HG02938 (cell line): ENCODE results near the gene CLEC18B.
"Not testable (repeated sequence)": the region's sequence is repeated elsewhere in the genome, so short reads cannot be mapped to it uniquely, and the experiment has no call there.

Experiments
- ATAC-seq: cut with Tn5 transposase; IDR thresholded peaks from one replicate; pipeline ENCODE4 v1.9.1; 2021; ENCODE audit warnings: mild to moderate bottlenecking, moderate library complexity; ENCODE audit not compliant: unreplicated experiment

The CLEC18B gene

DNA sequence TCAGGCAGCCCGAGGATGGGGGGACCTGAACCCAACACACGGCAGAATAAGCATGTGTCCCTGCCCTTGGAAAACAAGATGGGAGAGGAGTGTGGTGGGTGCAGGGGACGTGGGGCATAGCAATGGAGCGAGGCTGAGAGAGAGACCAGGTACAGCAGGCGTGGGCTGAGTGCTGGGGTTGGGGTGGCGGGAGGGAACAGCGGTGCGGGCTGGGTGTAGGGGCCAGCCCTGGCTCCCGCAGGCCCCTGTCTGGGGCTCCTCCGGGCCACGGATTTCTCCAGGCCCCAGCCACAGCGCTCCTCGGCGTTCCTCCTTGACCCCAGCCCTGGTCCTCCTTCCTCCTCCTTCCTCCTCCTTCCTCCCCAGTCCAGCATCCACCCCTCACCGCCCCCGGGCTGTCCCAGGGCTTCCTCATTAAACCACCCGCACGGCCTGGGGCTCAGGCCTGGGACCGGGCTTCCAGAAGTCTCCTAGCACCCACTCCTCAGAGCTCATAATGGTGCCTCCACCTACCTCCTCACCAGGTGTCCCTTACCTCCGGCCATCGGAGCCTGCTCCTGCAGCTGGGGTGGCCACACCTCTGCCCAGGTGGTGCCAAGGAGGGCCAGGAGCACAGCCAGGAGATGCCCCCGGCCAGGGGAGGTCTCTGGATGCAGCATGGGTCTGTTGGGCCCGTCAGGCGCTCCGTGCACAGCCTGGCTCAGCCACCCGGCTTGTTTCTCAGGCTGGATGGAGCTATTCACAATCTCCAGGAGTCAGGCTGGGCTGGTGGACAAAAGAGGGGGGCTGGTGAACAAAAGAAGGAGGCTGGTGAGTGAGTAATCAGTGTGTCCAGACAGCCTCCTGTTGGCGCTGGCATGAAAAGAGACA, at the start of gene CLEC18B:
Gene CLEC18B, minus strand, starts transcription at position 867 of the 870 bp plus-strand sequence. Its CDS starts 208 bp downstream, at position 659.
- ATAC-seq: not testable (repeated sequence)

DNA sequence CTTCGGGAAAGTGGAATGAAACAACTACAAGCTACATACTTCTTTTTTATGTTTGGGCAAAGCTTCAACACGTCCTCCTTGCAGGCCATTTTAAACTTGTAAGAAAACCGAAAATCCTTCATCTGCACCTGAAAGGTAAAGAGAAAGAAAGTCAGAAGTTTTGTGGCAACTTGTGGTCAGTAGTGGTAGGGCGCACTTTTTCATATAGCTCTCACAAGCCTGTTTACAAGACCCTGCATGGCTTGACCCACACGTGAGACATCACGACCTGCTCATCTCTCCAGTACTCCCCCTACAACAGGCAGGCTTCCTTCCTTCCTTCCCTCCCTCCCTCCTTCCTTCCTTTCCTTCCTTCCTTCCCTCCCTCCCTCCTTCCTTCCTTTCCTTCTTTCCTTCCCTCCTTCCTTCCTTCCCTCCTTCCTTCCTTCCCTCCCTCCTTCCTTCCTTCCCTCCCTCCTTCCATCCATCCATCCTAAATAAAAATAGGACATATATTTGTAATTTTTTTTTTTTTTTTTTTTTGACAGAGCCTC, 48.7 kb upstream of the CLEC18B start:
- no peak for ATAC-seq

DNA sequence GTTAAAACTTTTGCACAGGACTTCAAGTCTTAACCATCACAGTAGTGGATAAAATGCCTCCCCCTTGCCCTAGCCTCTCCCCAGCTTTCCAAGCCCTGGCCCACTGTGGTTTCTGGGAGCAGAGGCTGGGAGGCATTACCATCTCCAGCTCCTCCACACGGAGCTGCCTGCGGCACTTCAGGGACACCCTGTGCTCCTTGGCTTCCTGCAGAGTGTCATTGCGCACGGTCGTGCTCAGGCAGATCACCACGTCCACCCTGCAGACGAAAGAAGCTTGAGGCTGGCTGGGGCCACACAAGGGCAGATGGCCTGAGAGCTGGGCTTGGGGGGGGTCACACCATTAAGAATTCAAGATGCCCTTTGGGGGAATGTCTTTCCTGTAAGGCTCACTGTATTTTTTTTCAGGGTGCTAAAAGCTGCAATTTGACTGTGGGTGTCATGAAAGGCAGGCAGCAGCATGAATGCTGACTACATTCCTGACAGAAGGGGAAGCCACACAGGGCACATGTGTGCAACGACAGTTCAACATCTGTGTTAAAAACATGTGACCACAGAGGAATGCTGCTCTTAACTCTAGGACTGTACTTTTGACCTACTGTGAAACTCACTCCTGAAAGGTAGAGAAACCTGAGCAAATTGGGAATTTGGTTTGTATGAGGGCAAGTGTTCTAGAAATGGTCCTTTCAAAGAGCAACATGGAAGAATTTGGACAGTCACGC, 47.7 kb upstream of the CLEC18B start:
- ATAC-seq: no peak

DNA sequence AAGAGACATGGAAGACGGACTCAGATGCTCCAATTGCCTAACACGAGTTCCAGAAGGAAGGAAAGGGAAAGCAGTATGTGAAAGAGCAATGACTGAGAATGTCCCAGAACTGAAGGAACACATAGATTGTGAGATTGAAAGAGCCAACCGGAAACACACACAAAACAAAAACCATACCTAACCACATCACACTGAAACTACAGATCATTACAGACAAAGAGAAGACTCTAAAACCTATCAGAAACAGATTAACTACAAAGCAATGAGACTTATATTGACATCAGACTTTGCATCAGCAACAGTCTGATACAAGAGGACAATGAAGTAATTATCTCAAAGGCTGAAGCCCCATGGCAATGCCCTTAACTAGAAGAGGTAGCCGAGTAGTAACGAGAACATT, 45.6 kb upstream of the CLEC18B start:
- ATAC-seq: no peak

DNA sequence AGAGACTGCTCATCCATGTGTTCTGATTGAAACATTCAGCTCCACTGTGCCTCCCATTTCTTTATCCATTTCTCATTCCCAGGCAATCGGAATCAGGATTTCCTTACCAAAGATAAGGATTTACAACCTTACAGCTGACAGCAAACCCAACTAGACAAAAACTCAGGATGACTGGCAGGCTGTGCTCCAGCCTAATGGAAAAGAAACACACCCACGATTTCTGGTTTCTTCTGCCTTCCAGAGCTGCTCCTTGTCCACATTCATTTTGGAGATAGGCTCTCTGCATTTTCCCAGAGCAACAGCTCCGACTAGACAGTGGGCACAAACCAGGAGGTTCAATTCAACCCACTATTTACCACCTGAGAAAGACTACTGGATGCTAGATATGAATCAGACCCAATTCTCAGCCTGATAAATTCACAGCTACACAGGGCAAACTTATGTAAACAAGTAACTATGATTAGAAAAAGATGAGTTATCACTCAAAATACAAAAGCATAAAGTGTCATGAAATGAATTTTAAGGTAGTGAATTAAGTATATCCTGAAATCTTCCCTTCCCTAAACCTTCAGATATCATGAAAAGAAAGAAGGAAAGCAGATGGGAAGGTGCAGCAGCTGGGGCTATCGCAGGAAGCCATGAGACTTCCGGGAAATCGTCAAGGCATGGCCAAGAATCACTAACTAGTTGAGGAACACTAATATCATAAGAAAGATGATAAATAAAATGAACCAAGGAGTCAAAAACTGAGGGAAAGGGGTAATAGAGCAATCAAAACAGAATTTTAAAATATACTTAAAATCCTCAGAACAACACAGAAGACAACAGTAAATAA, 44.8 kb upstream of the CLEC18B start:
- ATAC-seq: no peak

DNA sequence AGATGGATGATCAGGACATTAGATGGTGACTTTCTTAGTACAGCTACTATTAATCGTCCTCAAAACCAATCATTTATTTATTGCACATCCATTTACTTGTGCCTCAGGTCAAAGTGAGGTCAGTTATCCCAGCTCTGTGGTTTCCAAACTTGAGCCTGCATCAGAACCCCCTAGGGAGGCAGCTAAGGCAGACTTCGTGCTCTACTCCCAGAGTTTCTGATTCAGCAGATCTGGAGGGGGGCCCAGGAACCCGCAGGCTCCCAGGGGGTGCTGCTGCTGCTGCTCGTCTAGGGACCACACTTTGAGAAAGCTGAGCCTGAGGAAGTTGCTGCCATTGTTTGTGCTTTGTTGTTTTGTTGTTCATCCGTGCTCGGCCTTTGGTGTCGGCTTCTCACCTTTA, 44.0 kb upstream of the CLEC18B start:
- no peak for ATAC-seq

DNA sequence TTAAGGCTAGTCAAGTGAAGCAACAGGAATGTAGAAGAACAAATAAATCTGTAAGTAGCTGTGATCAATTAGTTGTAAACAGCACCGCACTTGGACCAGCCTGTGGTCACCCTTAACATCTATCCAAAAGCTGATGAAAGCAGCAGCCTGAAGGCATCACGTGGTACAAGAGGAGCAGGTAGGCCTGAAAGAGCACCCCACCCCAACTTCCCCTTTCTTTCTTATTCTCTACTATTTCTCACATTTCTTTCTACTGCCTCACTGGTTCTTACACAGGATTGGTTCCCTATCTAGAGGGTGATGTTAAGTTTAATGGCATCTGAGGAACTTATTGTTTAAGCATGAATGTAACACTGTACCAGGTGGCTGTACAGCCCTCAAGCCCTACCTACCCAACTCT, 42.6 kb upstream of the CLEC18B start:
- ATAC-seq: no peak

DNA sequence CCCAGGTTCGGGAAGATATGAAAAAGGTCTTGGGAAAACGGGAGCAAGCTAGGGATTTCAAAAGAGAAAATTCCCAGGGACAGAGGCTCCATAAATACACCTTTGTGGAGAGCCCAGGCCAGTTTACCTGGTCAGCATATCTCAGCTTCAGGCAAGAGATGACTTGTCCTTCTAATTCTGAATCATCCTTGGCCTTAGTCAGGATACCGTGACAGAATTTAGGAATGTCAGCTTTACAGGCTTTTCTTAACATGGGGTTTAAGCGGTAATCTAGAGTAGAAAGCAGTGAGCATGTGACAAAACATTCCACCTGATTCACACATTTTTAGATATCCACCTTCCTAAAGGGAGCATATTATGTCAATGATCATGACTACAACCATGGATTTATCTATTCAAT, 41.1 kb upstream of the CLEC18B start:
- ATAC-seq: no peak

DNA sequence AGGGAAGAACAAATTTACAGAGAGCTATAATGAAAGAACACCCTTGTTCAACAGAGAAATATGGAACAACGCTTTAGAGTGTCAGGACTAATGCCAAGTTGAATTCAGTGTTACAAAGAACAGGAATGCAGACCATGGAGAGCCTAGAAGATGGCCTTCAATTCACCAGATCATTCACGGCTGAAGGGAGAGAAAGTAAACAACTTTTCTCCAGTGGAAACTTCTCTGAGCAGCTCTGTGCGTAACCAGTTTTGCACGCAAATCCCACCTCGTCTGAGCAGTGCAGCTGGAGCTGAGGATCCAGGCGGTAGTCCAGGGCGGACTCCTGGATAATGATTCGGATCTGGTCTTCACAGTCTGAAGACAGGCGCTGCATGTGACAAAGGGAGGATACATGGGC, 40.5 kb upstream of the CLEC18B start:
- ATAC-seq: no peak

DNA sequence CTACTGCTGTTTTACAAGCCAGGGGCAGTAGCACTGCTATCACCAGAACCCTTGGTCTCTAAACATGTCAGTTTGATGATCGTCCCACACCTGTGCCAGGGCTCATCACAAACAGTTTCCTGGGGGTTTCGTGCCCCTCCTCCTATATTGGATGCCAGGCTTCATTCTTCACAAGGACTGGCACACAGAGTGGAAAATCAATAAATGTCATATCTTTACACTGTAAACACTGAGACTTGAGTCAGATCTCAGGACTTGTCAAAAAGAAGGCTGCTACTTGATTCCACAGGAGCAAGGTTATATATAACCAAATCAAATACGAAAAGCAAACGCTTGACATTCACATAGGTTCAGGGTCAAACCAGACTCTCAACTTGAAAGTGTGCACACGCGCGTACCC, 39.3 kb upstream of the CLEC18B start:
- no peak for ATAC-seq

DNA sequence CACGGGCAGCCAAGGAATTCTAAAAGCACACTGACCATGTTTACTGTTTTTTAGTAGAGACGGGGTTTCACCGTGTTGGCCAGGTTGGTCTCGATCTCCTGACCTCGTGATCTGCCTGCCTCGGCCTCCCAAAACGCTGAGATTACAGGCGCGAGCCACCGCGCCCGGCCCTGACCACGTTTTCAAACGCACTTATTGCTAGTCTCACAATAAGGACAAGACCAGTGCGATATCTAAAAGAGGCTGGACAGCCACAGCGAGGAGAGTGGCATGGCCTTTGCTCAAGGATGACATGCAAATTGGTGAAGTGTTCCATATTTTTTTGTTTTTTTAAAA, 35.0 kb upstream of the CLEC18B start:
- no peak for ATAC-seq

DNA sequence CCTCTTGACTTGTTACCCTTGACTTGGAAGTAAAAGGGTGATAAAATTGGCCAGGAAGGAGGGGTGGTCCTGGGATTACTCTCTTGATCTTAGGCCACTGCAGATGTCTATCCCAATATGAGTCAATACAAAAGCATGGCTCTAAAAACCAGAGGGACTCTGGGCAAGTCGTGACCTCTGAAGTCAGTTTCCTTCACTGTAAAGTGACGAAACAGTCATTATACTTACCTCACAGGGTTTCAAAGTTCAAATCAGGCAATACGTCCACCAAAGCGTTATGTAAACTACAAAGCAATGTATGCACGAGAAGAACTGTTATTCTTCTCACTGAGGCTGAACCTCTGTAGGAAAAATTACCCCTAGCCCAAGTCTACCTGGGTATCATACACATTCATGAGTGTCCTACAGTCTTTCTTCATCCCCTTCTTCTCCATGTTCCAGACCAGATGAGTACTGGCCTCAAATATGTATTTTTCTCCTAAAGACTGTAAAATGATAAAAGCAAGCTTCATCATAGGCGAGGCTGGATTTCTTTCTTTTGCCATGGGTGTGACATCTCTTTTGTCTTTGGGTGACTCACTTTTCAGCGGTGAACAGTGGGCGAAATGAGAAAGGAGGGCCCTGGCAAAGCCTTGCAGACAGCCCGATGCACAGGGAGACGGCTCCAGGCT, 34.5 kb upstream of the CLEC18B start:
- no peak for ATAC-seq

DNA sequence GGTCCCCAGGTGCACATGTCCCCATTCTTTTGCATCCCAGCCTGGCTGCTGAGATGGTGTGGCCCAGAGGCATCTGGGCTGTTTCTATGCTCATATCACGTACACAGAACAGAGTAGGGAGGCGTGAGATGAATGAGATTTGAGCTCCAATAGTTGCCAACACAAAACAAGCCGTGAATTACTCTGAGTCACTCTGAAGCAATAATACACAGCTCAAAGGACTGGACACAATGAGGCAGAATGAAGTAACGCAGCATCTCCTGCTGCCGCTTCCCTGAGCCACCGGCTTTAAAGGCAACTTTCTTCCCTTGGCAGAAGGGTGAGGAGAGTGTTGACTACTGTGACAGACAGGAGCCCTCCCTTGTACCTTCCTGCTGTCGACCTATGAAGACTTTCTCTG, 33.9 kb upstream of the CLEC18B start:
- ATAC-seq: no peak

DNA sequence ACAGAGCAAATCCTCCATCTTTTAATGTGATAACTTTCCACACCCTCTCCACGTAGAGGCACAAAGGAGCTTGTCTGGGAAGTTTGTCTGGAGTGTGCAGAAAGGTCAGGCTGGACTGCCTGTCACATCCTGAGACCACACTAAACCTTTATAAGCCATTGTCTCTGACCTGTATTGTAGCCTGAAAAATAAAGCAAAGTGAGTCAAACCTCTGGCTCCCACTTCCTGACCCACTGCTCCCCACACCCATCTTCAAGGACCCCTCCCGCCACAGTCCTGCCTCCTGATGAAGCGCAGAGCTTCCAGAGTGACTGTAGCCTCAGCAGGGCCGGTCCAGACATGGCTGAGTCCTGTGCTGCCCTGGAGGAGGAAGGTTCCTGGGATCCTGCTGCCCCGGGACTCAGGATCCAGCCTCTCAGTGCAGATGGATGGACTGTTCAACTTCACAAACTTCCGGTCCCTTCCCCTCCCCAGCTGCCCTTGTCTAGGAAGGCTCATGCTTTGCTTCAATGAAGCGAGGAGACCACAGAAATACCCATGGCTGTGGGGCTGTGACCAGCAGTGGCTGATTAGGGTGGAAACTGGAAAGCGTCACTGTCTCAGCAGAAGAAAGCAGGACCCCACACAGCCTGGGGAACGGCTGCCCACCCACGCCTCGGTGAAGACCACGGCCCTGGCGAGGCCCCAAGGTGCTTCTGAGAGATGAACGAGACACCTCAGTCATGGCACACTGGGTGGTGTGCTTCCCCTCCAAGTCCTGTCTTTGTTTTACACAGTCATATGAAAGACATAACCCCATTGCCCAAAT, 30.9 kb upstream of the CLEC18B start:
- peak; percentile 89 for ATAC-seq

DNA sequence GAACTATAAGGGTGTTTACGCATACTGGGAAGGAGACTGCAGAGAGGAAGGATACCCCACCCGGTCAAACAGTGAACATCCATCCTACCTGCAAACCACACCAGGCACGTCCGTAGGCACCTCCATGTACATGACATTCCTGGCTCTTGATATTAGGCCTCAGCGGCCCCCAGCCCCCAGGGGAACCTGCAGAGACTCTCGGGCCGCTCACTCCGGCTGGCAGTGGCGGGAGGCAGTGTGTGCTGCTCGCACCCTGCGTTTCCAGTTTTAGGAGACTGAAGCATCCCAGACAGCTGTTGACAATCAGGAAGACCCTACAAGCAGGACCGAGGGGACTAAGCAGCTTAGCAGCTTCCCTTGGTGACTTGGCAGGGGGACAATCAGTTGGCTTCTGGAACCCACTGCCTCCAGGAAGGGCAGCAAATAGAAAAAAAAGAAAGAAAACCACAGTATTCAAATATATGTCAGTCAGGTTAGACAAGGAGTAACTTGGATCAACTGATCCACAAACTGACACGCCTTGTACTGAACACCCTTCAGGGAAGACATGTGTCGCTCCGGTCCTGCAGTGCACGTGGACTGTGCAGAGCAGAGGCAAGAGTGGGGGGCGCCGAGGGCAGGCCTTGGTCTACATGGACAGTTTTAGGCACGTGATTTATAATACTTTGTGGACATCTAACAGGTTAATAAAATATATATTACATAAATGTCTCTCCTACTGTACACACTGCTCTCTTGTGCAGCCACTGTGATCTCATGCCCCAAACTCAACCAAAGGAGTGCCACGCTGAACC, 29.9 kb upstream of the CLEC18B start:
- no peak for ATAC-seq

DNA sequence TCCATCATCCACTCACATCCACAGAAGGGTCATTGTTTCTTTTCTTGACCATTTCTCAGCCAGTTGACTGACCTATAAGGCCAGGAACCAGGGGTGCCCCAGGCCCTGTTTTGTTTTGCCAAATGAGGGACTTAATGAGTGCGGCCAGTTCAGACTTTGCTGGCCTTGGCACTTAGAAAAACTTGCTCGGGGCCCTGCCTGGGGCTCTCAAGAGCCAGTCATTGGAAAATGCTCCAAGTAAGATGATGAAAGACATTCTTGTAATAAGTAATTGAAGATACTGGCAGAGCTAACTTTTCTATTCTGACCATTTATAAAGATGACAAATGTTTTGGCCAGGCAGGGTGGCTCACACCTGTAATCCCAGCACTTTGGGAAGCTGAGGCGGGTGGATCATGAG, 29.0 kb upstream of the CLEC18B start:
- no peak for ATAC-seq

DNA sequence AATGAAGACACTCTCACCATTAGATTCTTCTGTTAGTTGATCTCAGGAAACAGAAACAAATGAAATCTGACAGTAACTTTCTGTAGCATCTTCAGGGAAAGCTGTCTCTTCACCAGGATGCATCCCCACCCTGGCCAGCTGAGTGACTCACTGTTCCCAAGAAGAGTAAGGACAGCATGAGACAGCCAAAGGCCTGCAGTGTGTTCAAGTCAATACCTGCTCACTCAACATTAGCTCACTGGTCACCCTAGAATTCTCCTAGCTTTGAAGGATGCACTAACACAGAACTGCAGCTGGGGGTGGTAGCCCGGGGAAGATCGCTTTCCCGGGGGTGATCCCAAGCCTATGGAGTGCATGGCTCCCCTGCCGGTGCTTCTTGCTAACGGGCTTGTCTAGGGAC, 28.2 kb upstream of the CLEC18B start:
- no peak for ATAC-seq

DNA sequence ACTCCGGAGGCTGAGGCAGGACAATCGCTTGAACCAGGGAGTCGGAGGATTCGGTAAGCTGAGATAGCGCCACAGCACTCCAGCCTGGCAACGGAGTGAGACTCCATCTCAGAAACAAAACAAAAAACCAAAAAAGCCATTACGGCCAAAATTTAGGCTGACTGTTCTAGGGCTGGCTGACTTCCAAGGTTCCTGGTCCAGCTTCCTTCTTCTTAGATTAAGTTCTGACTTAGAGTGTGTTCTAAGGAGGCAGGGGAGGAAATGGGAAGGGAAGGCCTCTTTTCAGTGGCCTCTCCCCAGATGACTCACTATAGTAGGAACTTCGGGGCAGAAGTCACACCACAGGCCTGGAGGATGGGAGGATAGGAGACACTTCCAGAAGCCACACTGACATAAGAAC, 27.7 kb upstream of the CLEC18B start:
- no peak for ATAC-seq

DNA sequence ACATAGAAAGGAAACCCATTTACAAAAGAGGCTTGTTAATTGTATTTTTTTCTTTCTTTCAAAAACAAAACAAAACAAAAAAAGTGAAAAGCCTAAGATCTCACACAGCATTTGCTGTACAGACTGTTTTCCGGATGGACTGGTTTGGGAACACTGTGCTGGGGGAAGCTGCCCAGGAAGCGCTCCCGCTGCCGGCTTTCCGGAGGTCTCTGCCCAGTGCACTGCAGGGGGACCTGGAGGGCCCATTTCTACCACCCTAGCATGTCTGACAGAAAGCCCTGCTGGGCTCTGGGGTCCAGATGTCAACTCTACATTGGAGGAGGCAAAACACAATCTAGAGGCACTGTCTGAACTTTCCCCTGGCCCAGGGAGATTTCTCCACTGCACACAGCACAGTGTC, 26.3 kb upstream of the CLEC18B start:
- ATAC-seq: no peak
